NCI-H187 (cell line): ENCODE measurements around the gene GABRA1.

Experiments
- DNase-seq, 2 experiments: peaks; one replicate each; lab custom pipeline; 2025; lab: John Stamatoyannopoulos, UW

GABRA1 gene

DNA sequence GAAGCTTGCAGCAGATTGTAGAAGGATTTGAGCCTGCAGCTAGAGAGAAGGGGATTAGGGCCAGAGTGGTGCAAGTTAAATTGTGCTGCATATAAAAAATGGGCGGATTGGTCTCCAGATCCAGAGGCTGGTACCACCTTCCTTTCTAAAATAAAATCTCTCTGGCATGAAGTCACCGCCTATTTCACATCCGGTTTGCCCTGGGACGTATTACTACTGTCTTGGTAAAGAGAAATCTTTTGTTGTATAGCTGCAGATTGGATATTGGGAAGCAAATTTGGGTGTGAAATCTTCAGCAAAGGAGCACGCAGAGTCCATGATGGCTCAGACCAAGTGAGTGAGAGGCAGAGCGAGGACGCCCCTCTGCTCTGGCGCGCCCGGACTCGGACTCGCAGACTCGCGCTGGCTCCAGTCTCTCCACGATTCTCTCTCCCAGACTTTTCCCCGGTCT, at the start of gene GABRA1:
Gene GABRA1, plus strand, starts transcription at position 180 of the 451 bp plus-strand sequence. CDS start 2,691 bp downstream, outside the sequence.
- no peak for DNase-seq

DNA sequence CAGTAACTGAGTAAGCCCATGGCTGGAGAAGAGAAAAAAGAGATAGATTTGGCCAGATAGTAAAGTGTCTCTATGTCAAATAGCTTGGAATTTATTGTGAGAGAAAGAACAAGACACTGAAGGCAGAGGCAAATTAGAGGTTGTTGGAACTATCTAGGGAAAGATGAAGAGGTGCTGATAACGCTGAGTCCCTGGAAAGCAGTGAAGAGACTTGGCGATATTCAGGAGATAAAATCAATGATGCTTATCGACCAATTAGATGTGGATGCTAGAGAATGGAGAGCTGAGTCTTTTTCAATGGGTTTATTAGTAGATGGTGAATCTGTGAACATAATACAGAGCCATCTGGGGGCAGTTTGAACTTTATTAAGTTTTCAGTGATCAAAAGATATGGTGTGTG, 48.6 kb upstream of the GABRA1 start:
- DNase-seq = no peak

DNA sequence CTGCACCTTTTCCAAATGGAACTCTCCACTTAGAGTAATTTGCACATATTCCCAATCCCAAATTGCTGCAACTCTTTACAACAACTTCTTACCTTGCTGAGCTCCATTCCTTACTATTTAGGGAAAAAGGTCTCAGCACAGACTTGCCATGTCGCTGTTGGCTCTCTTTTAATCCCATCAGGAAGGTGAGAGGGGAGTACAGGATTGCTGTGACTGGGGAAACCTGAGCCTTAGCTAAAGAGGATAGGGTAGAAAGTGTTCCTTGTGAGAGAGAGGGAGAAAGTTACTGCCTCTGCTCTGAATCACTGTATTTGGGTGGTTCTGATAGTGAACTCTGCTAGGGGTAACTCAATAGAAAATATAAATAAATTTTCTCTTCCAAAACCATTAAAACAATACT, 43.7 kb upstream of the GABRA1 start:
- DNase-seq = no peak

DNA sequence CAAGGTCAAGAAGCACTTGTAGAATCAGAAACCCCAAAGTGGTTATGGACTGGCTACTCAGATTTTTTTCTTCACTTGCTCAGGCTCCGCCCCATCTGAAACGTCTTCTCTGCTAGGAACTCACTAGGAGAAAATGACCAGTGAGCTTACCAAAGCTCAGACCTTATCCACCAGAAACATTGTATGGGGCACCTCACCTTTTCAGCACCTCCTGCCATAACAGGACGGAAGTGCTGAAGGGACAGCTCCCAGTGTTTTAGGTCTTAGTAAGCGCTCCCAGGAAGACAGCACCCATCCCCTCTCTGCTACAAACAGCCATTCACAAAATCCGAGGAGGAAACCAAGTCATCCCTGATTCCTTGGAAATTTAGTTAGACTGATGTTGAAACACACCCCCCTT, 1.2 kb upstream of the GABRA1 start:
- DNase-seq = no peak

DNA sequence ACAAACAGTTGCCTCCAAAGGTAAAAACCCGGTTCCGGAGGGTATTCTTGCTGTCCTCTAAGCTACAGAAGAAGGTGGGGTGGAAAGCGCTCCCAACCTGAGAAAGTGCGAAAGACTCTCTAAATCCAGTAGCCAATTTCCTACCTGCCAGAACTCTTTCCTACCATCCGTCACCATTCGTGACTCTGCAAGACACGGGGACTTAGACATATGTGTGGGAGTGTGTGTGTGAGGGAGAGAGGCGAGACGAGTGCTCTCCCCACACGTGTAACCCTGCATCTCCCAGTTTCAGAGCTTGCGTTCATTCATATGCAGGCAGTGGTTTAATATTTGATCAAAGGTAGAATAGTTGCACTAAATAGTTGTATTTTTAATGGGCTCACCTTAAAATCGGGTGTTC, 473 bp upstream of the GABRA1 start:
- DNase-seq = no peak

DNA sequence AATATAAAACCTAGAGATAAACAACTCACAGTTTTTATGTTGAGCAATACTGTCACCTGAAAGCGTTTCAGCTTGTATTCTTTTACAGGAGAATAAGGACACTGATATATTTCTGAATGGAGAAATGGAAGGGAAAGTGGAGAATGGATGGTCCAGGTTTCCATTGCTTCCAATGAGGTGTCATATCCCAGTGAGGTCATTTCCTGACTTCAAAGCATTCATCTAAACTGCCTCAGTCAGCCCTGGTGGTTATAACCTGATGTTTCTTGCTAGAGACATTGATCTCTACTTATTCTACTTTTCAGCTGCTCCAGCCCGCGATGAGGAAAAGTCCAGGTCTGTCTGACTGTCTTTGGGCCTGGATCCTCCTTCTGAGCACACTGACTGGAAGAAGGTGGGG, 2.6 kb downstream of the GABRA1 start:
- no peak for DNase-seq

DNA sequence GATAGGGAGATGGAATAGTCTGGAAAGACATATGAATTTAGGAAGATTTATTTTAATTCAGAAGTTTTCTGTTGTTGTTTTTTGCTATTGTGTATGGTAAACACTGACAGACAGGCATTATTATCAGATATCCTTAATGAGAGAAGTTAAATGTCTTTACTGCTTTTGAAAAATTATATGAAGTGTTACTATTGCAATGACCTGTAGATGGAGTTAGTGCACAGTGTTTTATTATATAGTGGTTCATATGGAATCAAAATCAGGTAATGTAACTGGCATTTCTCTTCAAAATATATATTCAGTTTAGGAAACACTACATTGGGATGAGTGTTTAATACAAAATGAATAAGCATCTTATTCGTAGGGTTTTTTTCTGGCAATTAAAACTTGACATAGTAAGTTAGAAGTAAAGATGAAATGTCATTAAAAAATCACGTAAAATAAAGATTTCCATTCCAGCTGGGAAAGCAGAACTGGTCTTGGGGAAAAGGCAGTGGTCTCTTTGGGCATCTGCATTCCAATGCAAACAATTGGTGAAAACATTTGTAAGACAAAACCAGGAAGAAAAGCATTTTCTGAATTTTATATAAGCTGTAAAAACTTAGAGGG, 3.9 kb downstream of the GABRA1 start:
- DNase-seq = no peak

DNA sequence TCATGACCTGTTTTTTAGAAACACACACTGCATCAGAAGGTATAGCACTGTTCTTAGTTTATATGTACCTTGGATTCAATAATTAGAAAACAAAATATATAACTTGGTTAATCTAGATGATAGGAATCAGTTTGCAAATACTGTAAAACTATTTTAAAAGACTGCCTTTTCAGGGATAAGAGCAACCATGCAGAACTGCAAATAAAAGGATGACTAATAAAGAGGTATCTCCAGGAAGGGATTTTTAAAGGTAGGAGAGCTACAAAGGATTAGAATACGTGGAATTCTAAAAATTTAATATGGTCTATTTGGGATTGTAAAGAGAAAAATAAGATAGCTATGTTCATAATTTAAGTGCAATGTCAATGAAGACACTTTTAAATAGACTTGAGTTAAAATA, 9.4 kb downstream of the GABRA1 start:
- DNase-seq = no peak

DNA sequence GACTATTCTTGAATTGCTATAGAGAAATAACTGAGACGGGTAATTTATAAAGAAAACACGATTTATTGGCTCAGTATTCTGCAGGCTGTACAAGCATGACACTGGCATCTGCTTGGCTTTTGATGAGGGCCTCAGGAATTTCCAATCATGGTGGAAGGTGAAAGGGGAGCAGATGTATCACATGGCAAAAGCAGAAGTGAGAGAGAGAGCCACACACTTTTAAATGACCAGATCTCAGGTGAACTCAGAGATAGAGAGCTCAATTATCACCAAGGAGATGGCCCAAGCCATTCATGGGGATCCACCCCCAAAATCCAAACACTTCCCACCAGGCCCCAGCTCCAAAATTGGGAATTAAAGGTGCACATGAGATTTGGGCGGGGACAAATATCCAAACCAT, 15.3 kb downstream of the GABRA1 start:
- no peak for DNase-seq

DNA sequence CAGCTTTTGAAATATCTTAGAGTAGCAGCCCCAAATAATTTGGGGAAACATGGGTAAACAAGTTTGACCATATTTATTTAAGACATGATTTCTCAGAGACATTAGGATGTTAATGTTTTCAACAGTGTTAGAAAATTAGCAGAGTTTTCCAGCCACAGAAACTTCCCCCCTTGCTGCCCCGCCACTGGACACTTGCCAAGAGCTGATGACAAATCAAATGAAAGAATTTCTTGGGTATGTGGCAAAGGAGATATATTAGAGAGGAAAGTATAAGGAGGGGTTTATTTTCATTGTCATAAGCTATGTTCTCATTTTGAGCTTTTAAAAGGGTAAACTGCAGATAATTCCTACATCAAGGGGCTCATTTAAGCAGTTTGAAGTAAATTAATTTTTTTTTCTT, 15.9 kb downstream of the GABRA1 start:
- DNase-seq = no peak

DNA sequence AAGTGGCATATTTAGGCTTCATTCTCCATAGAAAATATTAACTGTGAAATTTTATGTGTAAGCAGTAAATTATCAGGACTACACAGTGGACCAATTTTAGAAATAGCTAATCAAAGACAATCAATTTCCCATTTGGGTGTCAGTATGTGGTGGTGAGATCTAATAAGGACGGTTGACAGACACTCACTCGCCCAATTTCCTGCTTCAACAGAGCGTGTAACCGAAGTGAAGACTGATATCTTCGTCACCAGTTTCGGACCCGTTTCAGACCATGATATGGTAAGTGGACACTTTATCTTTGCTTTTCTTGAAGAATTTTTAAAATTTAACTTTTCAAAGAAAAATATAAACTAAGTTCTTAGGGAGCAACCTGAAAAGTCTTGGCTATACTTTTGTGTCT, 17.6 kb downstream of the GABRA1 start:
- no peak for DNase-seq

DNA sequence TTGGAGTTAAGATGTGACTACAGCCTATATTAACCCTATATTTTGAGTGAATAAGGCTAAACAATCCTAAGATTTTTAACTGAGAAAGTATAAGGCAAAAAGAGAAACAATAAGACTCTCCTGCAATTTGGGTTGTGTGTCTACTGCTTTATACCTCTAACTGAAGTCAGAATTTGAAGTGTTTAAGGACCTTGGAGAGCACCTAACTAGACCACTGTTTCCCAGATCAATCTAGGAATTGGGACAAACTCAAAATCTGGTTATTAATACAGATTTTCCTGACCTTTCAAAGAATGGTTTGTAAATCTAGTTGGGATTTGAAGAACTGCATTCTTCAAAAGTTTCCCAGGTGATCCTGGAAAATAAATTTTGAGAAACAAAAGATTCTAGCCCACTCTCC, 42.1 kb downstream of the GABRA1 start:
- DNase-seq = no peak

DNA sequence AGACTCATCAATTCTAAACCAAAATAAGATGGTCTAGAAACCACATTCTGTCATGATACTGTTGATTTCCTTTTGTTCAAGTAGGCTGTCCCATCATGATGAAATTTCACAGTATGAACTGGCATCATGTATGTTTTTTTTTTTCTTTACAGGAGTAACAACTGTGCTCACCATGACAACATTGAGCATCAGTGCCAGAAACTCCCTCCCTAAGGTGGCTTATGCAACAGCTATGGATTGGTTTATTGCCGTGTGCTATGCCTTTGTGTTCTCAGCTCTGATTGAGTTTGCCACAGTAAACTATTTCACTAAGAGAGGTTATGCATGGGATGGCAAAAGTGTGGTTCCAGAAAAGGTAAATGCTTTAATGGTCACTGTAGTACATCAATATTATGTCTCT, 47.6 kb downstream of the GABRA1 start:
- no peak for DNase-seq

DNA sequence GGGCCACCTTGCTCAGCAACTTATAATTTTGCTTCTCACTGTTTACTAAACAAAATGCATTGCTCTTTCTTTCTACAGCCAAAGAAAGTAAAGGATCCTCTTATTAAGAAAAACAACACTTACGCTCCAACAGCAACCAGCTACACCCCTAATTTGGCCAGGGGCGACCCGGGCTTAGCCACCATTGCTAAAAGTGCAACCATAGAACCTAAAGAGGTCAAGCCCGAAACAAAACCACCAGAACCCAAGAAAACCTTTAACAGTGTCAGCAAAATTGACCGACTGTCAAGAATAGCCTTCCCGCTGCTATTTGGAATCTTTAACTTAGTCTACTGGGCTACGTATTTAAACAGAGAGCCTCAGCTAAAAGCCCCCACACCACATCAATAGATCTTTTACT, 49.1 kb downstream of the GABRA1 start:
- no peak for DNase-seq

DNA sequence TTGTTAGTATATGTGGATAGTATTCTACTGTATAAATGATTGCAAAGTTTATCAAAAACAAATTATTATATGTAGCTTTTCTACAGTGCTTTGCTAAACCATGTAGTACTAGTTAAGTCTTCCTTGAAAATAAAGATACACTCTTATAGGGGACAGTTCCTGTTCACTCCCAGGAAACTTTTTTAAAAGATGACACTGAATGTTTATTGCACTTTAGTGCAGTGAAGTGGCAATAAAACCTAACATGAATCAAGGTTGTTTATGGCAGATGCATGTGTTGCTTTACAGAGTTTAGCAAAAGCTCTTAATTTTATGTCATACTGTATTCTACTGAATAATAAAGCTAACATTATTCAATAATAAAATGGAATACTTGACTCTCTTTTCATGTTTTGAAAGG, 51.7 kb downstream of the GABRA1 start:
- no peak for DNase-seq

DNA sequence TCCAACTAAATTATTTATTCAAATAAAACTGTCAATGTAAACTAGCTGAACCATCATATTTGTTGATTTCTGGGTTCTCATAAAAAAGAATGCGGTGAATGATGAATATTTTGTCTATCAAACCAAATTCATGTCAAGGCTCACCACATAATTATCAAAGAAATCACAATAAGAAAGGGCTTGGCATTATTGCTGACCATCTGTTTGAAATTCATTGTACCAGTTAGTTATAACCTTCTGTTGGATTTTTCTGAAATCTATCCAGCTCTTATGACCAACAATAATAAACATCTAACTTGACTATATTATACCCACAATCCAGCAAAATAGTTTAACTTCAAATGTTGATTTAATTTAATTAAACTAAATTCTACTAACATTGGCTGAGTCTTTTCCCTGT, 53.1 kb downstream of the GABRA1 start:
- DNase-seq = no peak

DNA sequence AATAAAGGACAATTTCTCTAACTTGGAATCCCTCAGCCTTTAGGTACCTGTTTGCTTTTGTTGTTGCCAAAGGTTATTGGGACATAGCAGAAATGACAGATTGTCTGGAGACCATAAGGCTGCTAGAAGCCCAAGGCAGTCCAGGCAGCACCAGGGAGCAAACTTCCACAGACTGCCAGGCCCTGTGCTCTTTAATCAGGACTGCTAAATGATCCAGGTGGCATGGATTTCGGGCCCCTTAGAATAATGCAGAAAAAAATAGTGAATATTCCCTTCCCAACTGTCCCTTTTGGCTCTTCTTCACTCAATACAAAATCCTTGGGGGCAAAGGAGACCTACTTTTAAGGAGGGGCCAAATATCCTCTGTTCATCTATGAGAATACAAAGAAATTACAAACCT, 73.9 kb downstream of the GABRA1 start:
- DNase-seq = no peak

DNA sequence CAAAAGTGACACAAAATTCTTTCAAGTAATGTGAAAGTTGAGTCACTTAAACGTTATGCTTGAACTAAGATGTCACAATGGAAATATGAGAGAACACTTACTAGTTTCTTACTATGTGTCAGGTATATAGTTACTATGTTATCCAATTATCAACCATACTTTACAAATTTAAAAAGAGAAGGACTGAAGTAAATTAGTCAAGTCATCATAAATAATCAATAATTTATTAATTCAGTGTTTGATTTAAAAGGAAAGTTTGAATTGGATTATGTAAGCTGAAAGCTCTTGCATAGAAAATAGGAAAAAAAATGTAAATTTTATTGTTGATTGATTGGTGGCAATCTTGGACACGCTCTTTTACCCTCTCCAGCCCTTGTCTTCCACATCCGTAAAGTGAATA, 76.3 kb downstream of the GABRA1 start:
- no peak for DNase-seq

DNA sequence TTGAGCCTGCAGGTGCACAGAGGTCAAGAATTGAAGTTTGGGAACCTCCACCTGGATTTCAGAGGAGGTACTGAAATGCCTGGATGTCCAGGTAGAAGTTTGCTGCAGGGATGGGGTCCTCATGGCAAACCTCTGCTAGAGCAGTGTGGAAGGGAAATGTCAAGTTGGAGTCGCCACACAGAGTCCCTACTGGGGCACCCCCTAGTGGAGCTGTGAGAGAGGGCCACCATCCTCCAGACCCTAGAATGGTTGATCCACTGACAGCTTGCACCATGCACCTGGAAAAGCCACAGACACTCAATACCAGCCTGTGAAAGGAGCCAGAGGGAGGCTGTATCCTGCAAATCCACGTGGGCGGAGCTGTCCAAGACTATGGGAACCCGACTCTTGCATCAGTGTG, 78.0 kb downstream of the GABRA1 start:
- DNase-seq = no peak

DNA sequence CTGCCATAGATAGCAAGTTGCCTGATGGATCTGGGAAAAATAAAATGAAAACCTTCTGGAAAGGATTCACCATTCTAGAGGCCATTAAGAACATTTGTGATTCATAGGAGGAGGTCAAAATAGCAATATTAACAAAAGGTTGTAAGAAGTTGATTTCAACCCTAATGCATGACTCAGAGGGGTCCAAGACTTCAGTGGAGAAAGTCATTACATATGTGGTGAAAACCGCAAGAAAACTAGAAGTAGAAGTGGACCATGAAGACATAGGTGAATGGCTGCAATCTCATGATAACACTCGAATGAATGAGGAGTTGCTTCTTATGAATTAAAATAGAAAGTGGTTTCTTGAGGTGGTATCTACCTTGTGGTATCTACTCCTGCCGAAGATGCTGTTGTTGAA, 86.6 kb downstream of the GABRA1 start:
- no peak for DNase-seq

DNA sequence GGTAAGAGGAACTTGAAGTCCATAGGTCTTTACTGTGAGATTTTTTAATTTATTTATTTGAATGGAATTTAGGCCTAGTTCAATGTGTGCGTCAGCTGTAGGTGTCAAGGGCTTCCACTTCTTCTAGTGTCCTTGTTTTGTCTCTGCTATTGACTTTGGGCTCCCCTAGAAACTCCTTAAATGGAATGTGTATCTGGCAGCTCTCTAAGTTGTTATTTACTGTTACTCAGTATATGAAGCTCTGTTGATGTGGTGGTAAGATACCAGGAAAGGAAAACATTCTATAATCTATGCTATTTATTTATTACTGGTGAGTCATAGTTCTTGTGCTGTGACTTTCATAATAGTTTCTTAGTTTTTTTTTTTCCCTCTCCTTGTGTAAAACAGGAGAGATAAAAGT, 97.1 kb downstream of the GABRA1 start:
- DNase-seq = no peak

DNA sequence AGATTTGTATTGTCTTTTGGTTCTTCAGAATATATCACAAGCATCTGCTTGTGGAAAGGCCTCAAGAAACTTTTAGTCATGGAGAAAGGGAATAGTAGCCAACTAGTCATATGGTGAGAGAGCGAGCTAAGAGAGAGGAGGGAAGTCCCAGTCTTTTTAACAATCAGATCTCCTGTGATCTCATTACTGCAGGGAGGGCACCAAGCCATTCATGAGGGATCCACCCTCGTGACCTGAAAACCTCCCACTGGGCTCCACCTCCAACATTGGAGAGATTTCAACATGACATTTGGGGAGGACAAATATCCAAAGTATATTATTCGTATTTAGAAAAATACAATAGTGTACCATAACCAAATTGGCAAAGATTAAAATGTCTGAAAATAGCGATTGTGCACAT, 99.0 kb downstream of the GABRA1 start:
- DNase-seq = no peak
